Prostate gland (tissue), 2 donors: Measurements from ENCODE around the gene PRKAG2. TPM values are rescaled to one million over a fixed set of nuclear protein-coding genes. Genes with fewer than 3 reads are reported as not detected.
"Not testable (repeated sequence)": the region's sequence is repeated elsewhere in the genome, so short reads cannot be mapped to it uniquely, and the experiment has no call there.

Source experiments
- DNase-seq: peaks from one replicate; pipeline ENCODE4 v3.0.0-alpha.2; 2019; ENCODE audit warnings: low spot score
- H3K27ac ChIP-seq, 2 donors: fragments of 200-600 bp; sonication (generic); 2 replicates each; pipeline ENCODE4 v1.5.1; 2017 to 2019
- H3K27me3 ChIP-seq: fragments of 200-600 bp; sonication (generic); replicated peaks from 2 replicates; pipeline ENCODE4 v1.5.1; 2019; ENCODE audit not compliant: insufficient read depth
- H3K36me3 ChIP-seq, 2 donors: fragments of 200-600 bp; sonication (generic); 1 replicate in 1 of 2; 2 replicates in 1 of 2; pipeline versions ENCODE4 v1.5.1 to v1.8.1; 2017 to 2019
- H3K4me1 ChIP-seq: fragments of 200-600 bp; sonication (generic); replicated peaks from 2 replicates; pipeline ENCODE4 v1.5.1; 2019
- H3K4me3 ChIP-seq, 2 donors: fragments of 200-600 bp; sonication (generic); 2 replicates each; pipeline ENCODE4 v1.5.1; 2017 to 2019
- H3K9me3 ChIP-seq: fragments of 200-600 bp; sonication (generic); 2 replicates; pipeline ENCODE4 v1.5.1; 2017
- CTCF ChIP-seq, 4 experiments: fragments of 200-600 bp in 2 of 4; fragments of 450-650 bp in 2 of 4; sonication (generic) in 2 of 4; IDR thresholded peaks; 1 replicate in 3 of 4; 2 replicates in 1 of 4; pipeline ENCODE4 v1.5.1; 2016 to 2019; ENCODE audit warnings: antibody characterized with exemption in 4 of 4, mild to moderate bottlenecking in 2 of 4, moderate library complexity in 2 of 4
- POLR2A ChIP-seq: fragments of 450-650 bp; IDR thresholded peaks from one replicate; pipeline ENCODE4 v1.6.1; 2016; ENCODE audit warnings: antibody characterized with exemption, mild to moderate bottlenecking
- POLR2AphosphoS5 ChIP-seq: sonication (generic); formaldehyde crosslinking; IDR thresholded peaks from one replicate; pipeline ENCODE4 v1.6.1; 2017; ENCODE audit warnings: antibody characterized with exemption
- WGBS: methylation state at CpG from one replicate; pipeline ENCODE4 v1.1.5; 2018; 5-methylcytosine and 5-hydroxymethylcytosine counted together
- intact Hi-C: fragments of 100-400 bp; cut with DNase I; formaldehyde crosslinking; loops from one replicate; pipeline ENCODE4 v1.14.2; 2022
- total RNA-seq, 2 donors: library from RNA; depleted of rRNA; stranded (reverse); fragments of >200 nt; gene quantifications; one replicate each; pipeline ENCODE4 v1.1.0, GENCODE V29; 2016

PRKAG2 gene
- total RNA-seq, 2 donors from 2014 or later, result 31.6 to 38.1 TPM

DNA sequence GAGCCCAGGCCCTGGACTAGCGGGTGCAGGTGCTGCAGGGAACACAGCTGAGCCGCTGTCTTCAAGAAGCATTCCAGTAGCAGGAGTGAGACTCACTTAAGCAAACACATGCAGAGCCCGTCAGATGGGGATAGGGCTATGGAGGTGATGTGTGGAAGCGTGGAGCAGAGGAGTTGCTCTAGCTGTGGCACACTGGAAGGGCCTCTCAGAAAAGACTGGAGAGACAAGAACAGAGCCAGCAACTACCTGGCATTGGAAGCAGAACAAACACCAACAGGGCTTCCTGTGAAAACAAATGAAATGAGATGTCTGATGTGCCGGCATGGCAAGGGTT, 41.6 kb upstream of the PRKAG2 start:
- DNase-seq, result no peak
- Histone ChIP-seq H3K4me3 (no peak overlapping the region), H3K36me3 (no peaks in the 10 kb centered on the region), H3K4me1 (peaks cover 6% of the 10 kb centered on the region), H3K9me3 (no peaks in the 10 kb centered on the region), H3K27ac (peak overlapping the region; percentile 47 to 65), H3K27me3 (no peaks in the 10 kb centered on the region)
- TF ChIP-seq POLR2A (no peak), POLR2AphosphoS5 (no peak), CTCF (IDR thresholded peaks at IDR 0.05) (no peak)
- WGBS, result 50% methylated on average over 5 of the region's 5 CpGs
- intact Hi-C loops, result no loop called here

- Histone ChIP-seq H3K4me3 (no peak overlapping the region), H3K27me3 (no peaks in the 10 kb centered on the region), H3K9me3 (no peaks in the 10 kb centered on the region), H3K4me1 (peaks cover 6% of the 10 kb centered on the region), H3K36me3 (no peaks in the 10 kb centered on the region), H3K27ac (peak overlapping the region; percentile 47 to 65)
- intact Hi-C loops, result no loop called here
- WGBS, result 28% methylated on average over 10 of the region's 10 CpGs
- DNase-seq, result peak; percentile 66
- TF ChIP-seq POLR2A, result no peak
- TF ChIP-seq POLR2AphosphoS5, result peak; percentile 67
These were observed 41.0 kb upstream of the PRKAG2 start for GRCh38 chr7:151917791-151918509.

GRCh38 chr7:151914051-151914450, 37.1 kb upstream of the PRKAG2 start:
- H3K36me3 ChIP-seq, result no peaks in the 10 kb centered on the region
- no peak for DNase-seq
- H3K27me3 ChIP-seq, result no peaks in the 10 kb centered on the region
- H3K27ac ChIP-seq, result no peak overlapping the region
- 100% methylated on average over 1 of the region's 1 CpG for WGBS
- peaks cover 4% of the 10 kb centered on the region for H3K4me1 ChIP-seq
- TF ChIP-seq POLR2A (no peak), POLR2AphosphoS5 (no peak), CTCF (IDR thresholded peaks at IDR 0.05) (no peak)
- H3K9me3 ChIP-seq, result no peaks in the 10 kb centered on the region
- no peak overlapping the region for H3K4me3 ChIP-seq
- intact Hi-C loops, result no loop called here

DNA sequence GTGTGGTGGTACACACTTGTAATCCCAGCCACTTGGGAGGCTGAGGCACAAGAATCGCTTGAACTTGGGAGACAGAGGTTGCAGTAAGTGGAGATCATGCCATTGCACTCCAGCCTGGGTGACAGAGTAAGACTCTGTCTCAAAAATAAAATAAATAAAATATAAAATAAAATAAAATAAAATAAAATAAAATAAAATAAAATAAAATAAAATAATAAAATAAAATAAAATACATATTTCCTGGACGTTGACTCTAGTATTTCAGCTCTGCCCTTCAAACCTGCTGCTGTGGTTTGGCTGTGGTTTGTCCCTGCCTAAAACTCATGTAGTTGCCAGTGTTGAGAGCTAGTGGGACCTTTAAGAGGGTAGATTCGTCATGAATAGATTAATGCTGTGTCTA, 33.7 kb upstream of the PRKAG2 start:
- intact Hi-C loops, H3K4me3 ChIP-seq, DNase-seq, H3K27ac ChIP-seq, H3K36me3 ChIP-seq, H3K27me3 ChIP-seq, H3K9me3 ChIP-seq, H3K4me1 ChIP-seq: not testable (repeated sequence)
- 95% methylated on average over 3 of the region's 3 CpGs for WGBS

GRCh38 chr7:151907115-151907514, 30.2 kb upstream of the PRKAG2 start:
- H3K4me3 ChIP-seq, H3K36me3 ChIP-seq, H3K4me1 ChIP-seq, intact Hi-C loops, DNase-seq, H3K27me3 ChIP-seq, H3K27ac ChIP-seq, H3K9me3 ChIP-seq: not testable (repeated sequence)
- 76% methylated on average over 3 of the region's 3 CpGs for WGBS

GRCh38 chr7:151905766-151906165, 28.9 kb upstream of the PRKAG2 start:
- TF ChIP-seq CTCF (IDR thresholded peaks at IDR 0.05) (no peak), POLR2AphosphoS5 (no peak), POLR2A (no peak)
- WGBS, result 45% methylated on average over 5 of the region's 5 CpGs
- H3K4me1 ChIP-seq, result no peaks in the 10 kb centered on the region
- no peak for DNase-seq
- intact Hi-C loops, result no loop called here
- H3K4me3 ChIP-seq, result no peak overlapping the region
- H3K27me3 ChIP-seq, result no peaks in the 10 kb centered on the region
- no peaks in the 10 kb centered on the region for H3K9me3 ChIP-seq
- H3K27ac ChIP-seq, result no peak overlapping the region
- H3K36me3 ChIP-seq, result no peaks in the 10 kb centered on the region
